Thoracic aorta (tissue), 2 donors: ENCODE measurements around the gene PANK4. TPM values are rescaled to one million over a fixed set of nuclear protein-coding genes. Genes with fewer than 3 reads are reported as not detected.
A peak's percentile ranks its signal among the peaks of the same experiment; 100 is the strongest.
"Not testable (repeated sequence)": the region's sequence is repeated elsewhere in the genome, so short reads cannot be mapped to it uniquely, and the experiment has no call there.

Source experiments
- ATAC-seq: fragments of 150-250 bp; one replicate; pipeline ENCODE4 v1.8.0; 2017; ENCODE audit warnings: low read depth; ENCODE audit not compliant: insufficient number of reproducible peaks, low FRiP score
- DNase-seq: peaks from one replicate; pipeline ENCODE4 v3.0.0-alpha.2; 2020; ENCODE audit warnings: low spot score
- H3K27ac ChIP-seq, 2 donors: fragments of 200-600 bp; sonication (generic); 1 replicate in 1 of 2; 2 replicates in 1 of 2; pipeline ENCODE4 v1.5.1; 2016; ENCODE audit warnings: mild to moderate bottlenecking in 2 of 2, moderate library complexity in 2 of 2
- H3K27me3 ChIP-seq: fragments of 200-600 bp; sonication (generic); replicated peaks from 2 replicates; pipeline ENCODE4 v1.6.0; 2016; ENCODE audit warnings: mild to moderate bottlenecking; ENCODE audit not compliant: insufficient read depth
- H3K36me3 ChIP-seq: fragments of 200-600 bp; sonication (generic); one replicate; pipeline ENCODE4 v1.5.1; 2016
- H3K4me1 ChIP-seq, 2 donors: fragments of 200-600 bp; sonication (generic); 1 replicate in 1 of 2; 2 replicates in 1 of 2; pipeline versions ENCODE4 v1.5.1 to v1.6.0; 2016; ENCODE audit warnings: low read depth in 2 of 2, mild to moderate bottlenecking in 1 of 2; ENCODE audit not compliant: control insufficient read depth in 1 of 2
- H3K4me3 ChIP-seq: fragments of 200-600 bp; sonication (generic); 2 replicates; pipeline ENCODE4 v1.5.1; 2016; ENCODE audit warnings: mild to moderate bottlenecking
- H3K9me3 ChIP-seq: fragments of 200-600 bp; sonication (generic); 2 replicates; pipeline ENCODE4 v1.5.1; 2016
- total RNA-seq, 2 donors: library from RNA; depleted of rRNA; stranded (reverse); fragments of >200 nt; gene quantifications; one replicate each; pipeline versions ENCODE4 v1.1.0 to v1.2.3, GENCODE V29; 2016
- TF ChIP-seq, protein P1 (sequence below): fragments of 200-600 bp; sonication (generic); IDR thresholded peaks from one replicate; pipeline ENCODE4 v1.5.1; 2019; ENCODE audit warnings: antibody characterized with exemption

Gene PANK4
- total RNA-seq, 2 donors from 2014 or later = 27.1 to 32.0 TPM

DNA sequence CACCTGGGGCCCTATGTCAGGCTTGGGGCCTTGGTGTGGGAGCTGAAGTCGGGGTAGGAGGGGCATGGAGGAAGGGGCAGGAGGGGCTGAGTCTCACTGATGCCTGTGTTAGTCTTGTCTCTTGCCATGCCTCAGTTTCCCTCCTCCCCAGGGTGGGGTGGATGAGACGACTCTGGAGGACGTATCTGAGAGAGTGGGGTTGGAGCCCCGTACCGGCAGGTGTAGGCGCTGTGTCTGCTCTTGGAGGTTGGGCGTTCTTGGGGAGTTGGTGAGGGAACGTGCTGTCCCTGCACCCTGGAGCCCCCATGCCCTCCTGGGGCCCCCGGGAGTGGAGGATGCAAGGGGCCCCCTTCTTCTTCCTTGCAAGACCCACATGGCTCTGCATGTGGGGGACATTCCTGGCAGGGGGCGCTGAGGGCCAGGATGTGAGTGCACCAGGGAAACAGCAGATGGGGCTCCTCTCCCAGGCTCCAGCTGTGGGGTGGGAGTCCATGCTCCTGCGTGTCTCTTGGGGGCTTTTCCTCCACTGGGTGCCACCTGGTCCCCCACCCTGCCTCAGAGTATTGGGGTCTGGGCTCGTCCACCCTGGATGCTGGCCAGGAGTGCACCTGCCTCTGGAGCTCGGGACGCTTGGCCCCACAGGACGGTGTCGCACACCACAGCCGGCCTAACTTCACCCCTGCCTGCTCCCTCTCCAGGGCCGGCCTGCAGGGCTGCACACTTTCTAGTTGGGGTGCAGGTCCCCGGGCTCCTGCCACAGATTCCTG is 28.4 kb upstream of the PANK4 start:
- DNase-seq = no peak
- Histone ChIP-seq H3K9me3 (no peaks in the 10 kb centered on the region), H3K4me1 (peaks cover 15 to 28% of the 10 kb centered on the region in 2 donors), H3K27ac (peak overlapping the region in 1 of 2 donors; percentile 63), H3K4me3 (peak overlapping the region; percentile 95), H3K36me3 (no peaks in the 10 kb centered on the region), H3K27me3 (no peaks in the 10 kb centered on the region)
- no peak for ATAC-seq
- TF ChIP-seq, protein P1, sequence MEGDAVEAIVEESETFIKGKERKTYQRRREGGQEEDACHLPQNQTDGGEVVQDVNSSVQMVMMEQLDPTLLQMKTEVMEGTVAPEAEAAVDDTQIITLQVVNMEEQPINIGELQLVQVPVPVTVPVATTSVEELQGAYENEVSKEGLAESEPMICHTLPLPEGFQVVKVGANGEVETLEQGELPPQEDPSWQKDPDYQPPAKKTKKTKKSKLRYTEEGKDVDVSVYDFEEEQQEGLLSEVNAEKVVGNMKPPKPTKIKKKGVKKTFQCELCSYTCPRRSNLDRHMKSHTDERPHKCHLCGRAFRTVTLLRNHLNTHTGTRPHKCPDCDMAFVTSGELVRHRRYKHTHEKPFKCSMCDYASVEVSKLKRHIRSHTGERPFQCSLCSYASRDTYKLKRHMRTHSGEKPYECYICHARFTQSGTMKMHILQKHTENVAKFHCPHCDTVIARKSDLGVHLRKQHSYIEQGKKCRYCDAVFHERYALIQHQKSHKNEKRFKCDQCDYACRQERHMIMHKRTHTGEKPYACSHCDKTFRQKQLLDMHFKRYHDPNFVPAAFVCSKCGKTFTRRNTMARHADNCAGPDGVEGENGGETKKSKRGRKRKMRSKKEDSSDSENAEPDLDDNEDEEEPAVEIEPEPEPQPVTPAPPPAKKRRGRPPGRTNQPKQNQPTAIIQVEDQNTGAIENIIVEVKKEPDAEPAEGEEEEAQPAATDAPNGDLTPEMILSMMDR = no peak

DNA sequence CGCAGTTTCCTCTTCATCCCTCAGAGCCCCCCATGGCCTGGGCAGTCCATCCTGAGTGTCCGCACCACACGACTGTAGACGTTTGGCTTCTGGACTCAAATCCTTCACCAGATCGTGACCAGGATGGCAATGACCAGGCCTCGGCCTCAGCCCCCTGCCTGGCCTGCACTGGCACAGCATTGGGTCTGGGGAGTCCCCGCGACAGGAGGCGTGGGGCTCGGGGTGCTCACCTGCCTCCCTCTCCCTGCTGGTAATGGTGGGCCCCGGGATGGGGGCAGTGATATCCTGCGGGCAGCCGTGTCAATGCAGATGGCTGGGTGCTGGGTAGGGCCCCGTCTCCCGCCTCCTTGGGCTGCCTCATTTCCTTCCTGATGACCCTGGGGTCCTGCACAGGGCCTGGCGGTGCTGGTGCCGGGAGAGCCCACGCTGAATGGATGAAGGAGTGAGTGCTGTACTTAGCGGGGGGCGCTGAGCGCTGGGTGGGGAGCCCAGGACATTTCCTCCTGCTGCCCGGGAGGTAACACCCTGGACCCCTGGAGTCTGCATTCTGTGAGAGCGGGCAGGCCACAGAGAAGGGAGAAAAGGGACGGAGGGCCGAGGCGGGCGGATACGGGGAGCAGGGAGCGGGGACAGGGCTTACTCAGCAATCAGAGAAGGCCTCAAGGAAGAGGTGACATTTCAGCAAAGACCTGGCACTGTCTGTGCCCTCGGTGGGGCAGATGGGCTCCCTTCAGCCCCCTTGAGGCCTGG is 27.6 kb upstream of the PANK4 start:
- H3K4me1 ChIP-seq = peaks cover 18 to 33% of the 10 kb centered on the region in 2 donors

DNA sequence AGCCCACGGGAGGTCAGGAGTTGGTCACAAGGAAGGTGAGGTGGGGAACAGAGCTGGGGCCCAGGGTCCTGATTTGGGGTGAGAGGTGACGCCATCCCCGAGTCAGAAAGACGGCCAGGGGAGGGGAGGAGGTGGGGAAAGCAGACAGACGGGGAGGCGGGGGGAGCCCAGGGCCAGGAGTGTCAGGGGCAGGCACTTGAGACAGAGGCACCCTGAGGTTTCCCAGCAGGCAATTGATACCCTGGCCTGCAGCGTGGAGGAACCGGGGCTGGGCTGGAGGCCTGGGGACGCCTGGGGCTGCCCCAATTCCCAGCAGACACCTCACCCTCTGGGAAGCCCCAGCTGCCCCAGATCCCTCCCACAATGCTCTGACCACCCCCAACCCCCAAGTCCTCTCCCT is 26.7 kb upstream of the PANK4 start:
- DNase-seq, H3K27ac ChIP-seq, H3K9me3 ChIP-seq, ATAC-seq, H3K27me3 ChIP-seq, H3K36me3 ChIP-seq, H3K4me3 ChIP-seq: not testable (repeated sequence)
- peaks cover 23 to 40% of the 10 kb centered on the region in 2 donors for H3K4me1 ChIP-seq

More for the DNA sequence above, 27.6 kb upstream of the PANK4 start:
- no peak for DNase-seq
- H3K27me3 ChIP-seq = no peaks in the 10 kb centered on the region
- no peak for ATAC-seq
- no peak overlapping the region for H3K4me3 ChIP-seq
- H3K27ac ChIP-seq = no peak overlapping the region
- TF ChIP-seq, protein P1 = no peak
- no peaks in the 10 kb centered on the region for H3K9me3 ChIP-seq
- no peaks in the 10 kb centered on the region for H3K36me3 ChIP-seq

GRCh38 chr1:2552189-2552588 is 25.8 kb upstream of the PANK4 start:
- ATAC-seq = no peak
- Histone ChIP-seq H3K27me3 (no peaks in the 10 kb centered on the region), H3K36me3 (no peaks in the 10 kb centered on the region), H3K4me3 (no peak overlapping the region), H3K9me3 (no peaks in the 10 kb centered on the region), H3K27ac (no peak overlapping the region), H3K4me1 (peaks cover 24 to 43% of the 10 kb centered on the region in 2 donors)
- no peak for DNase-seq
- TF ChIP-seq, protein P1 = no peak

DNA sequence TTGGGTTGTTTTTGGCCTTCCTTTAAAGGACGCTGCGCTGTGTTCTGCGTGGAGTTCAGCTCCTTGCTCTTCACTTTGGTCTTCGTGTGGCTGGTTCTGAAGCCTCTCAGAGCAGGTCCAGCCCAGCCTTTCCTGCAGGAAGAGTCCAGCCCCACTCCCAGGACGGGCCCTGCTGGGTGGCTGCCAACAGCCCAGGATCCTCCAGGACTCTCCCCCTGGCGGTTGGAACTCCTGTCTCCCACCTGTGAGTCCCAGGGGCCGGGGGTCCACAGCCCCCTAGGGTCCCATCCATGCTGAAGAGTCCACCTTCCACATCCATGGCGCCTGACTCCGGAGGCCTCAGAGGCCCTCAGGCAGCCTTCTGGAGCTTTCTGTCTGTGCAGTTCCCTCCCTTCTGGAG is 25.1 kb upstream of the PANK4 start:
- DNase-seq, H3K9me3 ChIP-seq, H3K27me3 ChIP-seq, H3K4me3 ChIP-seq, H3K36me3 ChIP-seq, H3K27ac ChIP-seq, ATAC-seq: not testable (repeated sequence)
- H3K4me1 ChIP-seq = peaks cover 19 to 43% of the 10 kb centered on the region in 2 donors

DNA sequence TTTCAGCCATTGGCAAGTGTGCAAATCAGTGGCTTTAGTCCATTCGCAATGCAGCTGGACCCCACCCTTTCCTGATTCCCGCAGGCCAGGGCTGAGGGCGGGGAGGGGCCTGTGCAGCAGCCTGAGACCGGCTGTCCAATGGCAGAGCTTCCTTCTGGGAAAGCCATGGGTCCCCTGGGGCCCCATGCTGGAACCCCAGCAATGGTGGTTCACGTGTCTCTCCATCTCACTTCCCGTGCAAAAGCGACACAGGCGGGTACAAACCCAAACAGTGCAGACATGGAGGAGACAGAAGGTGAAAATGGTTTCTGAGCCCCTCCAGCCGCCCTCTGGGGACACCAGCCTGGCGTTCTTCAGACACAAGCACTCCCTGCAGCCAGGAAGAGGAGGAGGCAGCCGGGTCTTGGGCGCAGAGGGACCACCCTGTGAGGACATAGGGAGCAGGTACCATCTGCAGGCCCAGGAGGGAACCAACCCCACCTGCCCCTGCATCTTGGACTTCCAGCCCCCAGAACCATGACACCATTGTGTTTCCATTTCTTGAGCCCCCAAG is 24.0 kb upstream of the PANK4 start:
- H3K9me3 ChIP-seq, DNase-seq, H3K27me3 ChIP-seq, H3K4me3 ChIP-seq, H3K27ac ChIP-seq, ATAC-seq, H3K36me3 ChIP-seq: not testable (repeated sequence)
- H3K4me1 ChIP-seq = peaks cover 19 to 36% of the 10 kb centered on the region in 2 donors

- Histone ChIP-seq H3K4me3 (peak overlapping the region; percentile 64), H3K4me1 (peaks cover 16 to 31% of the 10 kb centered on the region in 2 donors), H3K27ac (peak overlapping the region; percentile 94 to 95)
- H3K27me3 ChIP-seq, H3K36me3 ChIP-seq, H3K9me3 ChIP-seq, DNase-seq, ATAC-seq: not testable (repeated sequence)
Observed at GRCh38 chr1:2549367-2550029, 23.1 kb upstream of the PANK4 start.
